NCI-H1417 treated with DMSO at 0.1 percent for 48 hours (cell line): ENCODE data around the gene GPR156.

Experiments
- DNase-seq: peaks from one replicate; lab custom pipeline; 2025; lab: John Stamatoyannopoulos, UW

GPR156 gene

DNA sequence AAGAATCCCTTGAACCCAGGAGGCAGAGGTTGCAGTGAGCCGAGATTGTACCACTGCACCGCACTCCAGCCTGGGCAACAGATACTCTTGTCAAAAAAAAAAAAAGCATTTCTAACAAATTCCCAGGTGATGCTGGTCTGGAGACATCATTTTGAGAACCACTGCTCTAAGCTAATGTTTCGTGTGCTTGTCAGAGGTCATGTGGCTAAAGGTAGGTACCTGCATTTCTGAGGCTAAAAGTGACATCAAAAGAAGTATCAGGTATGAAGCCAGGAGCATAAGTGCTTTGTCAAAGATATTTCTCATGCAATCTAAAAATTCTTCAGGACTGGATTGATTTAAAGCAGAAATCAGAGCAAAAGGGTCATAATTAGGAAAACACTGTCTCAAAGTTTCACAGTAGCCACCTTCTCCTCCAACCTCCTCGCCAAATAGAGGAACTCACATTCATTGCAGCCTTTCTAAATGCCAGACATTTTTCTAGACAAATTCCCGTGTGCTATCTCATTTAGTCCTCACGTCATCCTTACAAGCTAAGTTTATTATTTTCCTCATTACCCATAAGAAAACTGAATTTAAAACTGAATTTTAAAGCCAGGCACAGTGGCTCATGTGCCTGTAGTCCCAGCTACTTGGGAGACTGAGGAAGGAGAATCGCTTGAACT is 165.0 kb downstream of the GPR156 start:
- DNase-seq, result no peak
